ENCODE results near the gene HSPA4. TPM values are rescaled to one million over a fixed set of nuclear protein-coding genes. Genes with fewer than 3 reads are reported as not detected.

HSPA4 gene
- total and polyA plus RNA-seq, 2 of the 13 experiments (the other 11 are each of a cell fraction or from before 2014, with no cell fraction given) = 36.6 to 231 TPM

GRCh38 chr5:133106761-133107572 lies 55.2 kb downstream of the HSPA4 start (continued):
- TF ChIP-seq DRAP1 (CRISPR knock-in tag; IDR thresholded peaks at IDR 0.05) = no peak
- no peak for TF ChIP-seq FOXK1 (CRISPR knock-in tag; IDR thresholded peaks at IDR 0.05; ENCODE audit: borderline replicate concordance, low read depth)
- no peak for TF ChIP-seq ZBTB39 (CRISPR knock-in tag; IDR thresholded peaks at IDR 0.05)
- no peak for TF ChIP-seq RNF219 (CRISPR knock-in tag; IDR thresholded peaks at IDR 0.05)
- no peak for TF ChIP-seq CSRNP2 (CRISPR knock-in tag; conservative IDR thresholded peaks at IDR 0.05; ENCODE audit: low read depth)
- no peak for TF ChIP-seq KDM5B (CRISPR knock-in tag; IDR thresholded peaks at IDR 0.05; ENCODE audit: borderline replicate concordance)
- peak; percentile 85; the same call in 1 of the 2 replicates for TF ChIP-seq TARDBP (CRISPR knock-in tag; IDR thresholded peaks at IDR 0.05)
- TF ChIP-seq ZIK1 (CRISPR knock-in tag; IDR thresholded peaks at IDR 0.05; ENCODE audit: borderline replicate concordance, low read depth) = no peak
- no peak for TF ChIP-seq HOXA5 (CRISPR knock-in tag; IDR thresholded peaks at IDR 0.05)
- TF ChIP-seq DNMT3B (CRISPR knock-in tag; conservative IDR thresholded peaks at IDR 0.05) = no peak
- TF ChIP-seq ZNF180 (CRISPR knock-in tag; IDR thresholded peaks at IDR 0.05; ENCODE audit: borderline replicate concordance, low read depth) = no peak
- TF ChIP-seq ATF6 (CRISPR knock-in tag; conservative IDR thresholded peaks at IDR 0.05) = no peak
- no peak for TF ChIP-seq FOXA3 (CRISPR knock-in tag; IDR thresholded peaks at IDR 0.05)
- TF ChIP-seq PAF1 (CRISPR knock-in tag; IDR thresholded peaks at IDR 0.05) = peak; percentile 74; the same call in 1 of the 2 replicates
- TF ChIP-seq ETV6 (CRISPR knock-in tag; conservative IDR thresholded peaks at IDR 0.05) = no peak
- TF ChIP-seq NFIC (IDR thresholded peaks at IDR 0.05; ENCODE audit: low read length) = peak; percentile 43; the same call in 1 of the 2 replicates
- no peak for TF ChIP-seq FOXO4 (CRISPR knock-in tag; conservative IDR thresholded peaks at IDR 0.05)
